Medulla oblongata (tissue), 1 donor: ENCODE results near the gene BPIFB3.
"Not testable (repeated sequence)": the region's sequence is repeated elsewhere in the genome, so short reads cannot be mapped to it uniquely, and the experiment has no call there.

Experiments
- DNase-seq: peaks from one replicate; pipeline ENCODE4 v3.0.0-alpha.2; 2015; ENCODE audit errors: extremely low spot score

Gene BPIFB3

GRCh38 chr20:33086052-33086722, 32.5 kb downstream of the BPIFB3 start:
- DNase-seq, result no peak

GRCh38 chr20:33091147-33091546, 37.4 kb downstream of the BPIFB3 start:
- no peak for DNase-seq

- no peak for DNase-seq
Observed at GRCh38 chr20:33091693-33092092, 38.0 kb downstream of the BPIFB3 start.

GRCh38 chr20:33092361-33092760, 38.7 kb downstream of the BPIFB3 start:
- DNase-seq, result no peak

- no peak for DNase-seq
Observed at GRCh38 chr20:33093074-33093473, 39.4 kb downstream of the BPIFB3 start.

- DNase-seq, result no peak
Observed at GRCh38 chr20:33093582-33093981, 39.9 kb downstream of the BPIFB3 start.

DNA sequence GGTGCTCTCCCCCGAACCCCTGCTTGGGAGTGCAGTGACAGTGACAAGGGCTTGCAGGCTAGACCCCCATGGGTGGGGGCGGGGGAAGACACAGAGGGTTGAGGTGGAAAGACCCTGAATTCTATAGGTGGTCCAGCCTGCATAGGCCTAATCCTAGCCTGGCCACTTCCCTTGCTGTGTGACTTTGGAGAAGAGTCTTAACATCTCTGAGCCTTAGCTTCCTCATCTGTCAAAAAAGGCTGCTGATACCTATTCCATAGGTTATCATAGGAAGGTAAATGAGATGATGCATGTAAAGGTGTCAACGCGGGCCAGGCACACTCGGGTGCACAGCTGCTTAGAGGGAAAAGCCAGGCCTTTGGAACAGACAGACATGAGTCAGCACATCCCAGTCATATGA, 41.5 kb downstream of the BPIFB3 start:
- DNase-seq, result no peak

- DNase-seq, result peak; percentile 86
Observed at GRCh38 chr20:33095902-33096584, 42.3 kb downstream of the BPIFB3 start.

DNA sequence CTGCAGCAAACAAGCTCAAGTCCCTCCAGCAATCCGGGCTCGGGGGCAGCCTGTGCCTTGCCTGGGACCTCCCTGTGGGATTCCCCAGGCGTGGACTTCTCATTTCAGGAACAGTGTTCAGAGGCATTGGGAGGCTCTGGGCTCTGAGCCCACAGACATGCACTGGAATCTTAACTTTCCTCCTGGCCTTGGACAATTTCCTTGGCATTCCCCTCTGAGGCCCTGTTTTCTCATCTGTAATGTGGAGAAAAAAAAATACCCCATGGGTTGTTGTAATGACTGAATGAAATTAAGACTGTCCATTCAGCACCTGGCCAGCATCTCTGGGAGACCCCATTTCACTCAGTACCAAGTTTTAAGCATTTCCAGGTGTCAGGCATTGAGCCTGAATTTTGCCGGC, 43.3 kb downstream of the BPIFB3 start:
- peak; percentile 14 for DNase-seq

- DNase-seq, result no peak
Observed at GRCh38 chr20:33099843-33100538, 46.3 kb downstream of the BPIFB3 start.

GRCh38 chr20:33103556-33103955, 49.9 kb downstream of the BPIFB3 start:
- DNase-seq, result no peak

GRCh38 chr20:33104336-33104735, 50.6 kb downstream of the BPIFB3 start:
- DNase-seq, result no peak

DNA sequence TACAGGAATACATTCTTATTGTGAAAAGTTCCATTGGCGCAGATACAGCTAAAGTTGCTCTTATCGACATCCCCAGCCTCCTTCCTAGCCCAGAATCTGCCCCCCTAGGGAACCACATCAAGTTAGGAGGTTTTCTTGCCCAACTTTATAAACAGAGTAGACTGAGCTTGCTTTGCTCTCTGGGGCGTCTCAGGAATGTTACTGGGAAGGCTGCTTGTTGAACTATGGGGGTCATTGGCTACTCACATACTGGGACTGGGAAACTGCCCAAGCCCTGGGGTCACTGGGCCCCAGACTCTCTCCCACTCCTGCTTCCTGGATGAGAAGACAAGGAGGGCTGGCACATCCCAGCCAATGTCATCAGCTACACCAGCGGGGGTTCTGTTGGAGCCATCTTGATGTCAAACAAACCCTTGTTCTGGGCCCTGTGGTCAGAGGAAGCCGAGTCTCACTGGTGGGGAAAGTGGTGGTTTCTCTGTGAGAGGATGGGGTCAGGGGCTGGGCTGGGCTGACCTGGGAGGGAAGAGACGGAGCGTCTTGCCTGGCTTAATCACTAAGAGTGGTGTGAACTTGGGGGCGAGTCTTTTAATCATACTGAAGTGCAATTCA, 51.7 kb downstream of the BPIFB3 start:
- DNase-seq, result no peak

DNA sequence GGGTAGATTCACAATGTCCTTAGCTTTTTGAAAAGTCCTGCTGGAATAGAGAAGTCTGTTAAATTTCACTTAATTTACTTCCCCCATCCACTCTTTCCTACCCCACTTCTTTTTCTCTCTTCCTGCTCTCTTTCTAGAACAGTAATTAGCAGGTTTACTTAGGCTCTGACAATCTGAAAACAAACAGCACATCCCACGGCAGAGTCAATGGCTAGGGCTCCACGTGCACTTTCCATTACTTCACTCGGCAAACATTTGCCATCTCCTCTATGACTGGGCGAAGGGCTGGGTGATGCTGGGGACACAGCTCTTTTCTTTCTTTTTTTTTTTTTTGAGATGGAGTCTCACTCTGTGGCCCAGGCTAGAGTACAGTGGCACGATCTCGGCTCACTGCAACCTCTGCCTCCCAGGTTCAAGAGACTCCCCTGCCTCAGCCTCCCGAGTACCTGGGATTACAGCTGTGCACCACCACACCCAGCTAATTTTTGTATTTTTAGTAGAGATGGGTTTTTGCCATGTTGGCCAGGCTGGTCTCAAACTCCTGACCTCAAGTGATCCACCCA, 52.4 kb downstream of the BPIFB3 start:
- DNase-seq, result not testable (repeated sequence)

DNA sequence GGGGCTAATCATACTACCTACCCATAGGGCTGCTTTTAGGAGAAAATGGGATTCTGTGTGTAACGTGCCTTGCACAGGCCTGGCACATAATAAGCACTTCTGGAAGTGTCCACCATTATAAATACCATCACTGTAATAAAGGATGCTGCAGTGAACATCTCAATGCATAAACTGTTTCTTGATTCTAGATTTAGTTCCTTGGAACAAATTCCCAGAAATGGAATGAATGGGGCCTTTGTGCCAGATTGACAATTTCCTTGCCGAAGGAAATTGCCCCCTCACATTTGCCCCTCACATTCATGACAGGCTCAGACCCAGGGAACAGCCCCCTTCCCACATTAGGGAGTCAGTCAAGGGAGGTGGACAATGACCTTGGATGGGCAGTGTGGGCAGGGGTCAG, 55.0 kb downstream of the BPIFB3 start:
- no peak for DNase-seq

- no peak for DNase-seq
Observed at GRCh38 chr20:33110147-33110825, 56.6 kb downstream of the BPIFB3 start.

GRCh38 chr20:33111306-33111705, 57.6 kb downstream of the BPIFB3 start:
- DNase-seq, result no peak

DNA sequence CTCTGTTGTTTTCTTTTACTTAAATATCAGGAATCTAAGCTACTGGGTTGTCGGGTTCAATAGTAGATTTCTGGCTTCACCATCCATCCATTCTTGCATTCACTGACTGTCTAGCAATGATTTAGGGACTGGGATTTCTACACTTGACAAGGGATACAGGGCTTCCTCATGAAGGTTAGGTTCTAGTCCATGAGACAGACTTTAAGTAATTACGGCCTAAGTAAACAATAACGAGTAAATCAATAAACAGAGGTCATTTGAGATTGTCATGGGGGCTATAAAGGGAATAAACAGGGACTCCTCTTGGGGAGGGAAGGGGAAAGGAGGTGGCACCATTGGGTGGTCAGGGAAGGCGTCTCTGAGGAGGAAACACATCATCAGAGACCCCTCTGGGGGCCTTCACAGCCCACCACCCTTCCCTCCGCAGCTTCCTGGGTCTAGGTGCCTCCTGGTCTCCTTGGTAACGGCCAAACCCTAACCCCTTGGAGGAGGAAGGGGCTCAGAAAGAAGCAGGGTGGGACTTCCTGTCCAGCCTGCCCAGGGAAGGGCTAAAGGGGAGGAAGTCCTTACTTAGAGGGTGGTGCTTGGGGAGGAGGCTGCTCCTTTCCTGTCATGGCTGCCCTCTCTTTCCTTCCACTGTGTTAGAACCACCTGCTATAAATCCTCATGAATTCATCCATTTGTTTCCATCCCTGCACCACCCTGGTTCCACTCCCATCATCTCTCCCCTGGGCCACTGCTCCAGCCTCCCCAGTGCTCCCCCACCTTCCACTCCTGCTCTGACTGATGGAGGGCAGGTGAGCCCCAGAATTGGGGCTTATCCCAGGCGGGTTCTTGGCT, 59.1 kb downstream of the BPIFB3 start:
- no peak for DNase-seq

DNA sequence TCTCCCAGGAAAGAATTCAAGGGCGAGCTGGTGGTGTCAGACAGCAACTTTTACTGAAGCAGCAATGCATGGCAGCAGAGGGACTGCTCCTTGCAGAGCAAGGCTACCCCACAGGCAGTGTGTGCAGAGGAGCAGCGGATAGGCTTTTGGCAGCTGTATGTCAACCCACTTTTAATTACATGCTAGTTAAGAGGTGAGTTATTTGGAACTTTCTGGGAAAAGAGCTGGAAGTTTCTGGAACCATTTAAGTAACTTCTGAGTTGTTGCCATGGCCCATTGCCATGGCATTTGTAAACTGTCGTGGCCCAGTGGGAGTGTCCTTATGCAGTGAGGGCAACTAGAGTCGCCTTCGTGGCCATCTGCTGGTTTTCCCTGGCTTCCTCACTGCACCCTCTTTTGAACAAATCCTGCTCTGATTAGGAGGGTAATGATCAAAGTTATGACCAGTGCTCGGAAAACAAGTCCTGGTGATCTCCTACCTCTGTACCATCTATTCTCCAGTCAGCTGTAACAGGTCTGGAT, 59.7 kb downstream of the BPIFB3 start:
- DNase-seq, result no peak

DNA sequence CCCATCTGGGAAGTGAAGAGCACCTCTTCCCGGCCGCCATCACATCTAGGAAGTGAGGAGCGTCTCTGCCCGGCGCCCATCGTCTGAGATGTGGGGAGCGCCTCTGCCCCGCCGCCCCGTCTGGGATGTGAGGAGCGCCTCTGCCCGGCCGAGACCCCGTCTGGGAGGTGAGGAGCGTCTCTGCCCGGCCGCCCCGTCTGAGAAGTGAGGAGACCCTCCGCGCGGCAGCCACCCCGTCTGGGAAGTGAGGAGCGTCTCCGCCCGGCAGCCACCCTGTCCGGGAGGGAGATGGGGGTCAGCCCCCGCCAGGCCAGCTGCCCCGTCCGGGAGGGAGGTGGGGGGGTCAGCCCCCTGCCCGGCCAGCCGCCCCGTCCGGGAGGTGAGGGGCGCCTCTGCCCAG, 61.8 kb downstream of the BPIFB3 start:
- DNase-seq, result not testable (repeated sequence)
